Prostate gland (tissue), 2 donors: ENCODE results near the gene RPS6KA1.

ENCODE experiments used
- POLR2A ChIP-seq: fragments of 450-650 bp; IDR thresholded peaks from one replicate; pipeline ENCODE4 v1.6.1; 2016; ENCODE audit warnings: antibody characterized with exemption, mild to moderate bottlenecking
- POLR2AphosphoS5 ChIP-seq: sonication (generic); formaldehyde crosslinking; IDR thresholded peaks from one replicate; pipeline ENCODE4 v1.6.1; 2017; ENCODE audit warnings: antibody characterized with exemption
- TF ChIP-seq, protein P1 (sequence below), 4 experiments: fragments of 200-600 bp in 2 of 4; fragments of 450-650 bp in 2 of 4; sonication (generic) in 2 of 4; IDR thresholded peaks; 1 replicate in 3 of 4; 2 replicates in 1 of 4; pipeline ENCODE4 v1.5.1; 2016 to 2019; ENCODE audit warnings: antibody characterized with exemption in 4 of 4, mild to moderate bottlenecking in 2 of 4, moderate library complexity in 2 of 4

DNA sequence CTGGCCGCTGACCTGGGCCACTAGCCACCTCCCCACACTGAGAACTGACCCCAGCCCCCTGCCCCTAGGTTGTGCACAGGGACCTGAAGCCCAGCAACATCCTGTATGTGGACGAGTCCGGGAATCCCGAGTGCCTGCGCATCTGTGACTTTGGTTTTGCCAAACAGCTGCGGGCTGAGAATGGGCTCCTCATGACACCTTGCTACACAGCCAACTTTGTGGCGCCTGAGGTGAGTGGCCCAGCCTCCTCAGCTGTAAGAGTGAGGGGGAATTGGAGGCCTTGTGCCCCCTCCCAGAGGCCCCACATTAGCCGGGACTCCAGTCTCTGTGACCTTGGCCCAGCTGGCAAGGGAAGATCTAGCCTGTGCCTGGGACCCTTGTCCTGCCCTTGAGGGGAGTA, 41.8 kb downstream of the RPS6KA1 start:
- TF ChIP-seq, protein P1, sequence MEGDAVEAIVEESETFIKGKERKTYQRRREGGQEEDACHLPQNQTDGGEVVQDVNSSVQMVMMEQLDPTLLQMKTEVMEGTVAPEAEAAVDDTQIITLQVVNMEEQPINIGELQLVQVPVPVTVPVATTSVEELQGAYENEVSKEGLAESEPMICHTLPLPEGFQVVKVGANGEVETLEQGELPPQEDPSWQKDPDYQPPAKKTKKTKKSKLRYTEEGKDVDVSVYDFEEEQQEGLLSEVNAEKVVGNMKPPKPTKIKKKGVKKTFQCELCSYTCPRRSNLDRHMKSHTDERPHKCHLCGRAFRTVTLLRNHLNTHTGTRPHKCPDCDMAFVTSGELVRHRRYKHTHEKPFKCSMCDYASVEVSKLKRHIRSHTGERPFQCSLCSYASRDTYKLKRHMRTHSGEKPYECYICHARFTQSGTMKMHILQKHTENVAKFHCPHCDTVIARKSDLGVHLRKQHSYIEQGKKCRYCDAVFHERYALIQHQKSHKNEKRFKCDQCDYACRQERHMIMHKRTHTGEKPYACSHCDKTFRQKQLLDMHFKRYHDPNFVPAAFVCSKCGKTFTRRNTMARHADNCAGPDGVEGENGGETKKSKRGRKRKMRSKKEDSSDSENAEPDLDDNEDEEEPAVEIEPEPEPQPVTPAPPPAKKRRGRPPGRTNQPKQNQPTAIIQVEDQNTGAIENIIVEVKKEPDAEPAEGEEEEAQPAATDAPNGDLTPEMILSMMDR (IDR thresholded peaks at IDR 0.05): no peak
- TF ChIP-seq POLR2A (no peak), POLR2AphosphoS5 (no peak)
